ENCODE results near the gene PER3.

PER3 gene

DNA sequence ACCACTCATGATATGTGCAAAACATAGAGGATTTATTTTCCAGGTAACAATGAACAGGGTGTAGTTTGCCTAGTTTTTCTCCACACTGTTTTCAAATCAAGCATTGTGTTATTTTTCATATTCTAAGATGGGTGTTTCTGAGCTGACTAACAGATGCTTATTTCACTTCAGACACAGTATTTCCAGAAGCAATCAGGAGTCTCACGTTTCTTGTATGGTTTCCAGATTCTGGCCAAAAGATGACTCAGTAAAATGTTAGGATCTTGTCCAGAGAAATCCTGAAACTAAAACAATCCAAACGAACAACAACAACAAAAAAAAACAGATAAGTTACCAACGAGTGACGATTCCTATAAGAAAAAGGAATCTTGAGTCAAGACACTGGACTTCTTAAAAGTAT is 63.5 kb downstream of the PER3 start:
- TF ChIP-seq, protein P1, sequence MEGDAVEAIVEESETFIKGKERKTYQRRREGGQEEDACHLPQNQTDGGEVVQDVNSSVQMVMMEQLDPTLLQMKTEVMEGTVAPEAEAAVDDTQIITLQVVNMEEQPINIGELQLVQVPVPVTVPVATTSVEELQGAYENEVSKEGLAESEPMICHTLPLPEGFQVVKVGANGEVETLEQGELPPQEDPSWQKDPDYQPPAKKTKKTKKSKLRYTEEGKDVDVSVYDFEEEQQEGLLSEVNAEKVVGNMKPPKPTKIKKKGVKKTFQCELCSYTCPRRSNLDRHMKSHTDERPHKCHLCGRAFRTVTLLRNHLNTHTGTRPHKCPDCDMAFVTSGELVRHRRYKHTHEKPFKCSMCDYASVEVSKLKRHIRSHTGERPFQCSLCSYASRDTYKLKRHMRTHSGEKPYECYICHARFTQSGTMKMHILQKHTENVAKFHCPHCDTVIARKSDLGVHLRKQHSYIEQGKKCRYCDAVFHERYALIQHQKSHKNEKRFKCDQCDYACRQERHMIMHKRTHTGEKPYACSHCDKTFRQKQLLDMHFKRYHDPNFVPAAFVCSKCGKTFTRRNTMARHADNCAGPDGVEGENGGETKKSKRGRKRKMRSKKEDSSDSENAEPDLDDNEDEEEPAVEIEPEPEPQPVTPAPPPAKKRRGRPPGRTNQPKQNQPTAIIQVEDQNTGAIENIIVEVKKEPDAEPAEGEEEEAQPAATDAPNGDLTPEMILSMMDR (IDR thresholded peaks at IDR 0.05), result no peak
- H3K27ac ChIP-seq, result no peak overlapping the region
- H3K4me3 ChIP-seq, result no peak overlapping the region
- no peak for DNase-seq (ENCODE audit: low spot score)

DNA sequence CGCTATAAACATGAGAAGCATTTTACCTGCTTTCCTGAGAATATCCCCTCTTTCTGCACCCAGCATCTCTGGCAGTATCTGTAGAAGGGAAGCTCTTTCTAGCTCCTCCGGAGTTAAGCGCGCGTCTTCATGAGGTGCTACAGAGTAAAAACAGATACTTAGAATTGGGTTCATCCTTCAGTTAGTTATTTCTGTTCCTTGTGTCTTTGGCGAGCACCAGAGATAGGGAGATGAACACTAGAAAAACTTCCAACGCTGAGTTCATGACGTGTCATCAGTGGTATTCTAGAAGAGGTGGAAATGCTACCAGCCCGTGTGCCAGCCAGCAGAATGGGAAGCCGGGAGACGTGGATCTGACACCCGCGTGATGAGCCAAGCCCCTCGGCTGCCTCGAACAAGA is 66.7 kb downstream of the PER3 start:
- no peak for DNase-seq (ENCODE audit: low spot score)
- Histone ChIP-seq H3K4me3 (no peak overlapping the region), H3K27ac (no peak overlapping the region)
- TF ChIP-seq, protein P1 (IDR thresholded peaks at IDR 0.05), result no peak

DNA sequence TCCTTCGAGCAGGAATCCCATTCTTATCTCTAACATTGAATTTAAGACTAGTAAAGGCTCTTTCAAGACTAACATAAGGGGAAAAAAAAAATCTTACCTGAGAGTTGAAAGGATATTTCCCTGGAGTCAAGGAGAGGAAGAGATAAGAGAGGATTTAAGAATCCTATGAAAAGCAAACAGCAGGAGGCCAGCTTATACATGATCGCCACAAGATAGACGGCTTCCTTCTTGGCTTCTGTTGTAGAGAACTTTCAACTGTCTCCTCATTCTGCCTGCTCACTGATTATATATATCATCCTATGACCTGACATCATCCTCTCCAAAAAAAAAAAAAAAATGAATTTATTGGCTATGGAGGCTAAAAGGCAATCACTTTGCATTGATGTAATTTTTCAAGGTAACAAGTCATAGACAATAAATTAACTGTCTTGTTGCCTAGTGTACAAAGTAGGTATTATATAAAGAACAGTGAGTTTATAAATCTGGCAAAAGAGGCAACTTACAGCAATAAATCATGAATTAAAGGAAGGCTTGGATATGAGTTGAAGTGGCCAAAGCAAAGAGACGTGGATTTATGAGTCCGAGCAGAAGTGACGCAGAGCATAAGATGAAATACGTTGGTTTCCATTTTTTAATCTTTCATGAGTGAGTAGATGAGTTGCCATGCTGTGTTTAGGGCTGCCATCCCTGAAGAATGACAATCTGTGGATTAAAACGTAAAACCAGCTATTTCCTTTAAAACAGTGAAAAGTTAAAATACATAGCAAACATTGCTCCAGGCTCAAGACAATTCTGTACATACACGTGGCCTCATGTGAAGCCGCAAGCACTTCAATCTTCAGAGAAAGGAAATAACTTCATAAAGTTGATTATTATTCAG is 69.0 kb downstream of the PER3 start, which contains the start of gene UTS2:
Gene UTS2 (minus strand): TSS at position 262 of the 880 bp plus-strand sequence. CDS start 62 bp downstream, at position 200.
- TF ChIP-seq, protein P1 (IDR thresholded peaks at IDR 0.05), result no peak
- no peak for DNase-seq (ENCODE audit: low spot score)
- no peak within 1 kb of the TSS for H3K4me3 ChIP-seq
- no peak within 1 kb of the TSS for H3K27ac ChIP-seq

DNA sequence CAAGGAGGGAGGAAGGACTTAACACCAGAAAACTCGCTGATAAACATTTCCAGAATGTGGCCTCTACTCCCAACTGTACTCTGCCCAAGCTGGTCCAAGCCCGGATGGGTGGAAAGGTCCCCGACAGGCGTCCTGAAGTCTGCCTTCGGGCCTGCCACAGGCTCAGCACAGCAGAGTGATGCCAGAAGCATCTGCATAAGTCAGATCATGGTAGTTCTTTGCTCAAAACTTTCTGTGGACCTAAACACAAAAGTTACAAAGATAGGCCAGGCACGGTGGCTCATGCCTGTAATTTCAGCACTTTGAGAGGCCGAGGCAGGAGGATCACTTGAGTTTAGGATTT is 69.6 kb downstream of the PER3 start:
- no peak overlapping the region for H3K27ac ChIP-seq
- DNase-seq (ENCODE audit: low spot score), result no peak
- TF ChIP-seq, protein P1 (IDR thresholded peaks at IDR 0.05), result no peak
- H3K4me3 ChIP-seq, result no peak overlapping the region

DNA sequence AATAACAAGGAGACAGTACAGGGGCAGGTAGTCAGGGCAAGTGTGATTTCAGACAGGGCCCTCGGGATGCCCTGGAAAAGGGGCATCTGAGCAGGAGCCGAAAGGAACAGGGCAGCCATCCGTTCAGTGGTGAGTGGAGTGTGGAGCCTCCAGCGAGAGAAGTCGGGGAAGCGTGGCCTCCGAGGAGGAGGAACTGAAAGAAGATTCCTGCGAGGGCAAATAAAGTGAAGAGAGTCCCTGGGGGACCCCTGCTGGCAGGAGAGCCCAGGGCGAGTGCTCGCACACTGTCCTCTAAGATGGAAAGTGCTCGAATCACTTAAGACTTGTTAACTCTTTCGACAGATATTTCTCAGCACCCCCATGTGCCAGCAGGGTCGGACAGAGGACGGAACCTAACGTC is 72.3 kb downstream of the PER3 start:
- TF ChIP-seq, protein P1 (IDR thresholded peaks at IDR 0.05), result no peak
- DNase-seq (ENCODE audit: low spot score), result no peak
- H3K4me3 ChIP-seq, result no peak overlapping the region
- no peak overlapping the region for H3K27ac ChIP-seq

DNA sequence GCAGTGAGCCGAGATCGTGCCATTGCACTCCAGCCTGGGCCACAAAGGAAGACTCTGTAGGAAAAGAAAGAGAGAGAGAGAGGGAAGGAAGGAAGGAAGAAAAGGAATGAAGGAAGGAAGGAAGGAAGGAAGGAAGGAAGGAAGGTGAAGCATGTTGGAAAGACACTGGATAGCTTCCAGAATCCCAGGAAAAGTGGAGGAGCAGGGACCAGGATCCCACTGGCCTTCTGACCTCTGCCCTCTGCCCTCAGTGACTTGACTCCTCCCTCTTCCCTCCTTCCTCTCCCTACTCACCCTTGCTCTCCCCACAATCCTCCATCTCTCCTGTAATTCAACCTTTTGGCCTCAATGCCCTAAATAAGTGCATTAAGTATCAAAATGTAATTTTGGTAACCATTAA is 72.9 kb downstream of the PER3 start:
- no peak overlapping the region for H3K27ac ChIP-seq
- no peak for DNase-seq (ENCODE audit: low spot score)
- TF ChIP-seq, protein P1 (IDR thresholded peaks at IDR 0.05), result no peak
- no peak overlapping the region for H3K4me3 ChIP-seq

DNA sequence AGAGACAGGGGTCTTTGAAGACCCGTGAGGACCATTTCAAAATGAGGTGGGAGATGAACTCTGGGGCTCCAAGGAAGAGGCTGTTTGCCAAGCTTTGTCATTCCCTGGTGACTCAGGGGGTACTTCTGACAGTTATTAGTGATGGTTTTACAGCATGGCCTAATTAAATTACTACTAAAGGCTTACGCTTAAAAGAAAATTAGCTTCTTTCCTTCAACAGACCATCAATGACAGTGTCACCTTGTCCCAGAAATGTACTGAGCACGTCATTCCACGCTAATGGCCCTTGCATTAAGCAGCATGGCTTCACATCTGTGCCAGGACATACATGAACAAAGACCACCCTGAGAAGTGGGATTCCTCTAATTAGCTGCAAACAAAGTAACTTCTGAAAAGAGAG is 73.9 kb downstream of the PER3 start:
- Histone ChIP-seq H3K27ac (no peak overlapping the region), H3K4me3 (no peak overlapping the region)
- TF ChIP-seq, protein P1 (IDR thresholded peaks at IDR 0.05), result no peak
- no peak for DNase-seq (ENCODE audit: low spot score)
